Kidney capillary endothelial cell (primary cell): ENCODE data around the gene U2AF2.

ENCODE experiments used
- DNase-seq: peaks from one replicate; pipeline ENCODE4 v3.0.0-alpha.2; 2018; ENCODE audit warnings: low spot score

Gene U2AF2

DNA sequence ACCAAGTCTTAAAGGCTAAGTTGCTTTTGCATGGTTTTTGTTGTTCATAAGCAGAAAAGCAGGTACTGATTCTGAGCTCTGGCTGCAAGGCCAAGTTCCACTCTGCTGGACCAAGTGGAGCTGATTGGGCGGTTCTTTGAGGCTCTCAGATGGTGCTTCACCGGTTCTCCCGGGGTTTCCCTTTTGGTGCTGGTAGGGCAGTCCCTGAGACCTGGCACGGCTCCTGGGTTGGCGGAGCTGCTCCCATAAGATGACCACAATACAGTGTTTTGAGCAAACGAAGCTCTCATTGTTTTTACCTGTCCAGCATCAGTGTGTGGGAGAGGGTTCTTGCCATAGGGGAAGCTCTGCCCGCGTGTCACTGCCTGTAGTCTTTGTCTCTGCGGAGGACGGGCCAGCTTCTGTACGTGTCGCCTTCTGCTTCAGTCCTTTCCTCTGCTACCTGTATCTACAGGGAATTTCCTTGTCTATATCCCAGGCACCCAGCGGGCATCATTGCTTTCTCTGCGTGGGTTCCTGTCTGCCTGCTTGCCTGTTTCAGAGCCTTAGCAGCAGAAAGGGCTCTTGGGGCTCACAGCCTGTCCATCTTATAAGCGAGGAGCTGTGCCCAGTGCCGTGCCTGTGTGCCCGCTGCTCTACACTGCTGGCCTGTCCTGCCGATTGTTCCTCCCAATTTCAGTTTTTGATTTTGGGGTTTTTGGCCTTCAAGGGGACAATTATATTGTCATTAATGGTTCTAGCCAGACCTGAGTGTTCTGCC lies 2.3 kb downstream of the U2AF2 start:
- no peak for DNase-seq

DNA sequence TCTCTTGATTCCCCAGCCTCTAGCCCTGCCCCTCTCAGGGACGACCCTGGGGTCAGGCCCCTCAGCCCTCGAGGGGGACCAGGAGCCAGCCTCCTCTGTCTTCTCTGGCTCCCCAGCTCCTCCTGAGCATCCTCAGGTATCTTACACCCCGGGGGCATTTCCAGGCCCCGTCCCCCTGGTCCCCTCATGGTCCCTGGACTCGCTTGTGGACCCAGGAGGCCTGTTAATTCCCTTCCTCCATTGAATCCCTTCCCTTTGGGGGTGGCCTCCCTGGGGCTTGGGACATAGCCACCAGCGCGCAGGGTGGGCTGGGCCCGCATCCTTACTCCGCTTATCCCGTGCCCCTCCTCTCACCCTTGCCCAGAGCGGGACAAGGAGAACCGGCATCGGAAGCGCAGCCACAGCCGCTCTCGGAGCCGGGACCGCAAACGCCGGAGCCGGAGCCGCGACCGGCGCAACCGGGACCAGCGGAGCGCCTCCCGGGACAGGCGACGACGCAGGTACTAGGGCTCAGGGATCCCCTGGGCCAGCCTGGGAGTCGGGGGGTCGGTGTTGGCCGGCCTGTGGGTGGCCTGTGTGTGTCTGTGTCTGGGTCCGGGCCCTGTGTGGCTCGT lies 4.1 kb downstream of the U2AF2 start:
- DNase-seq = no peak

DNA sequence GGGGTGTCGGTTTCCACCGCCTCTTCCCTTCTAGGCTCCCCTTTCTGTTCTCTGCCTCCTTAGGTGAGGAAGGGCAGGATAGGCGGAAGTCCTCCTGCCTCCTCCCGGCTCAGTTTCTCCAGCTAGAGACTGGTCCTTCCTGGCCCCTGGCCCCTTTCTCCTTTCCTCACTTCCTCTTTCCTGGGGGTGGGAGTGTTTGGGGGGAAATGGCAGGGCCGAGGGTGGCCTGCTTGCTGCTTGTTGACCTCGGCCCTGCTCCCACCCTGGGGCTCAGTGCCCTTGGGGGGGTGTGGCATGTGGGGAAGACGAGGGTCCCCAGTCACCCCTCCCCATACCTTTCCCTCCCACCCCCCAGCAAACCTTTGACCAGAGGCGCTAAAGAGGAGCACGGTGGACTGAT lies 5.0 kb downstream of the U2AF2 start:
- DNase-seq = no peak

DNA sequence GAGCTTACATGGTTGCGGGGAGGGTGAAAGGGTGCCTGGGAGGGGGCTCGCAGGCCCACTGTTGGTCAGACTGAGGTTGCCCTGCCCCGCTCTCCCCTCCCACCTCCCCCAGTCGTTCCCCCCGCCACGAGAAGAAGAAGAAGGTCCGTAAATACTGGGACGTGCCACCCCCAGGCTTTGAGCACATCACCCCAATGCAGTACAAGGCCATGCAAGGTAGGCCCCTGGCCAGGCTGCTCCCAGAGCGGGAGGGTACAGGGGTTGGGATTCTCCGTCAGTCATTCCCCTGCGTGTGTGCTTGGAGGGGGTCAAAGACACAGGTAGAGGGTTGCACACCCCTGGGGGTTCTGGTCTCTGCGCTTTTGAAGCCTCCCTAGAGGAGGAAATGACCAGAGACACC lies 5.6 kb downstream of the U2AF2 start:
- no peak for DNase-seq

DNA sequence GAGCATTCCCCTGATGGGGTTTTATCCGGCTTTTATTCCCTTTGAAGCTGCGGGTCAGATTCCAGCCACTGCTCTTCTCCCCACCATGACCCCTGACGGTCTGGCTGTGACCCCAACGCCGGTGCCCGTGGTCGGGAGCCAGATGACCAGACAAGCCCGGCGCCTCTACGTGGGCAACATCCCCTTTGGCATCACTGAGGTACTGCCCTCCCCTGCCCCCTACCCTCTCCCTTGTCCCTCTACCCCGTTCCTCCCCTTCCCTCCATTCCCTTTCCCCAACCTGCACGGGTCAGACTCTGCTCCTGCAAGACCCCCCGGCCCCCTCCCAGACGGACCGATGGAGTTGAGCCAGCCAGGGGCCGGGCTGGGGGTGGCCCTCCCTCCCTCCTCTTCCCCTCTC lies 6.2 kb downstream of the U2AF2 start:
- DNase-seq = no peak

DNA sequence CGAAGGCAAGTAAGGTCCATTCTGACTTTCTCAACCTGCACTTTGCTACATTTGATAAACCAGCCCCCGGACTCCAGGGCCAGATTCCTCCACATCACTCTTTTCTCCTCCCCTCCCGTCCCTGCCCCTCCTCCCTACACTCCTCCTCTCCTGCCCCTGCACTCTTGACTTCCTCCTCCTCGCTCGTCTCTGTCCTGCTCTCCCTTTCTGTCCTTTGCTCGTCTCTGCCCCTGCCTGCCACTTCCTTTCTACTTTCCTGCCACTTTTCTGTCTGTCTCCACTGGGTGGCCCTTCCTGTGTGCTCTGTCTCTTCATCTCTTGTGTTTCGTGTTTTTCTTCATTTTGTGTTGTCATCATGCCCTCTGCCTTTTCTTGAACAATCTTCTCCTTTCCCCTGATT lies 7.0 kb downstream of the U2AF2 start:
- no peak for DNase-seq

DNA sequence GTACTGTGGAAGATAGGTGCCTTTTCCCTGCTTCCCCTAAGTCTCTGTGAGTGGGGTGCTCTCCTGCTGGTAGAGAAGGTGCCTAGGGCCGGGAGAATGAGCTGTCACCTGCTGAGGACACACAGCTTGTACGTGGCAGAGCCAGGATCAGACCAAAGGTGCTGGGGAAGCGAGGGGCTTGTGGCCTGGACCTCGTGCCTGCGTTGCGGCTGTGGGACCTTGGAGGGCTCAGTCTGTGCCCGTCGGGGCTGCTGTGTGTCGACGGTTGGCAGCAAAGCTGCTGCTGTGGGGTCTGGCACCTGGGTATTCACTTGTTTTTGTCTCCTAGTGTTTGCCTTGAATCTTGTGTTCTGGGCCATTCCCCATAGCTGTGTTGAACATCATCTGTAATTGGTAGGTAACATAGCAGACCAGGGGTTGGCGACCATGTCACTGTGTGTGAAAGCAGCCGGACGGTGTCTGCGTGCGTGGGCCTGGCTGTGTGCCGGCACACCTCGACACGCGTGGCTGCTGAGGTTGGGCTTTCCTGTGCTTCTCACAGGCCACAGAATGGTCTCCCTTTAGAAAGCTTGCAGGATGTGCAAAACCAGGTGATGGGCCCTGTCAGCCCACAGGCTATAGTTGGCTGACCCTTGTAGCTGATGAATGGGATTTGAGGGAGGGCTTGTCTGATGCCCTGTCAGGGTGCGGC lies 9.2 kb downstream of the U2AF2 start:
- no peak for DNase-seq

DNA sequence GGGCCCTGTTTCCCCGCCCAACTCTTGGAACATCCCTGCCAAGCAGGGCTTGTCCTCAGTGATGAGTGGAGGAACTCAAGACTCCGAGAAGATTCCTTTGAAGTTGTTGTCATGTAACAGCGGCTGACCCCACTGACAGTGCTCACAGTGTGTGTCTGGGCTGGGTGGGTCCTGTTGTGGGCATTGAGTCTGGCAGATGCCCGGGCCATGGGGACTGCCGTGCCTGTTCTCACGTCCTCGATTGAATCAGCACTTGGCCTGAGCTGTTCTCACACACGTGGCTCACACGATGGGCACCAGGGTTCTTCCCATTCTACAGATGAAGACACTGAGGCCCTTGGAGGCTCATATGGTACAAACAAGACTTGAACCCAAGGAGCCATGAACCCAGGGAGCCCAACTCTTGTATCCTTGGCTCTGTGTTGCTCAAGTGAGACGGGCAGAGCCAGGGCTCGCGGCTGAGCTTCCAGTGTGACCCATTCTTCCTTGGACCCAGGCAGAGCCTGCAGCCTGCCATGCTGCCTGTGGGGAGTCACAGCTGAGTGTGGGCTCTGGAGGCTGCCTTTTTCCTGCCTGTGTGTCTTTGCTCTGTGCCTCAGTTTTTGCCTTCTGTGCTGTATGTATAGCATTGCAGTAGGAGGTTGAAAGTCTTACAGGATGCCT lies 11.6 kb downstream of the U2AF2 start:
- no peak for DNase-seq

DNA sequence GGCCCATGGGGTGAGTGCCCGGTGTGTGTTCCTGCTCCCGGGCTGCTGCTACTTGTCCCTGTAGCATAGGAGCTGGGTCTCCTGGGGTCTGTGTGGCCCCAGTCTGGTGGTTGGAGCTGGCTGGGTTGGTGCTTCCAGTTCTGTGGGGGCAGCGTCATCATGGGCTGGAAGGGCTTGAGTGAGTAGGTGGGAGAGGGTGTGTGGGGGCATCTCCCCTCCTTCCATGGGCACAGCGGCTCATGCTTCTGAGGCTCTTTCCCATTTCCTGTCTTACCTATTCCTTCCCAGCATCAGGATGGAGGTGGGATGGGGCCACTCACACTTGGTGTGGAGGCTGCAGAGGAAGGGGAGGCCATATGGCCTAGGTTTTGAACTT lies 12.2 kb downstream of the U2AF2 start:
- no peak for DNase-seq

DNA sequence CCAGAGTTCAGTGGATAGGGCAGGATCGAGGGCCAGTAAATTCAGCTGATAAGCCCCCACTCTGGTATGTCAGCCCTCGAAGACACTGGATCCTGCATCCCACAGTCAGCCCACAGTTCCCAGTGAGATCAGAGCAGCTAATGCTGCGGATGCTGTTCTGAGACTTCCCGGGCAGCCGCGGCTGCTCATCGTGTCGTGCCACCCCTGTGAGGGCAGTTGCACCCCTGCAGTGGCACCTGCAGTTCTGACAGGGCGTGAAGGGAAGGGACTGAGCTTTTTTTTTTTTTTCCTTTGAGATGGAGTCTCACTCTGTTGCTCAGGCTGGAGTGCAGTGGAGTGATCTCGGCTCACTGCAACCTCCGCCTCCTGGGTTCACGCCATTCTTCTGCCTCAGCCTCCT lies 12.7 kb downstream of the U2AF2 start:
- DNase-seq = no peak

DNA sequence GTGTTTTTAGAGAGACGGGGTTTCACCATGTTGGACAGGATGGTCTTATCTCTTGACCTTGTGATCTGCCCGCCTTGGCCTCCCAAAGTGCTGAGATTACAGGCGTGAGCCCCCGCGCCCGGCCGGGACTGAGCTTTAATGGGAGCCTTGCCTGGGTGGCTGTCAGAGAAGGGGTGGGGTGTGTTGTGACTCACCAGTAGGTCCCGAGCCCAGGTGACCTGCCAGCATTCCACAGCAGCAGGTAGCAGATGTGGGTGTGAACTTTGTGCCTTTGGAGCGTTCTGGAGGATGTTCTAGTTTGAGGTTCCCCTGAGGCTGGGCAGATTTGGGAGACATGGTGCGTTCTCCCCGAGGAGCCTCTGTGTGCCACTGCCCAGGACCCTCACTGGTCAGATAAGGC lies 13.1 kb downstream of the U2AF2 start:
- no peak for DNase-seq

DNA sequence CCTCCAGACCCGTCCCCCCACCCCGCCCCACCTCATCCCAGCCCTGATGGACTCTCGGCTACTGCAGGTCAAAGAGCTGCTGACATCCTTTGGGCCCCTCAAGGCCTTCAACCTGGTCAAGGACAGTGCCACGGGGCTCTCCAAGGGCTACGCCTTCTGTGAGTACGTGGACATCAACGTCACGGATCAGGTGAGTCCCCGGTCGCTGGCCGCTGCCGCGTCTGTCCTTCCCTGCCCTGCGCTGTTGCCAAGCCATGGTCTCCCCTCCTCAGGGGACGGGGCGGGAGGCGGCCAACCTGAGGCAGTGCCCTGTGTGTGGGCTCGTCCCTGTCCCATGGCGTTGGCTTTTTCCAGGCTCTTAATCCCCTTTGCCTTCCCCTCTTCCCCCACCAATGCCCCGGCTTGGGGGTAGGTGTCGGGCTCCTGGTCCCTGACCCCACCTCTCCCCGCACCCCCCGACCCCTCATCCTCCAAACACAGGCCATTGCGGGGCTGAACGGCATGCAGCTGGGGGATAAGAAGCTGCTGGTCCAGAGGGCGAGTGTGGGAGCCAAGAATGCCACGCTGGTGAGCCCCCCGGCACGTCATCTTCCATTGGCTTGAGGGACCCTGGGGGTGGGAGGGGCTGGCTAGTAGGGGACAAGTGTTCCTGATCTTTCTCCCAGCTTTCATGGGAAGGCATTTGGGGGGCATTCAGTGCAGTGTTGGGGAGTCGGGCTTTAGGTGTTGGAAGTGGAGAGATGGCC lies 13.9 kb downstream of the U2AF2 start:
- DNase-seq = no peak

DNA sequence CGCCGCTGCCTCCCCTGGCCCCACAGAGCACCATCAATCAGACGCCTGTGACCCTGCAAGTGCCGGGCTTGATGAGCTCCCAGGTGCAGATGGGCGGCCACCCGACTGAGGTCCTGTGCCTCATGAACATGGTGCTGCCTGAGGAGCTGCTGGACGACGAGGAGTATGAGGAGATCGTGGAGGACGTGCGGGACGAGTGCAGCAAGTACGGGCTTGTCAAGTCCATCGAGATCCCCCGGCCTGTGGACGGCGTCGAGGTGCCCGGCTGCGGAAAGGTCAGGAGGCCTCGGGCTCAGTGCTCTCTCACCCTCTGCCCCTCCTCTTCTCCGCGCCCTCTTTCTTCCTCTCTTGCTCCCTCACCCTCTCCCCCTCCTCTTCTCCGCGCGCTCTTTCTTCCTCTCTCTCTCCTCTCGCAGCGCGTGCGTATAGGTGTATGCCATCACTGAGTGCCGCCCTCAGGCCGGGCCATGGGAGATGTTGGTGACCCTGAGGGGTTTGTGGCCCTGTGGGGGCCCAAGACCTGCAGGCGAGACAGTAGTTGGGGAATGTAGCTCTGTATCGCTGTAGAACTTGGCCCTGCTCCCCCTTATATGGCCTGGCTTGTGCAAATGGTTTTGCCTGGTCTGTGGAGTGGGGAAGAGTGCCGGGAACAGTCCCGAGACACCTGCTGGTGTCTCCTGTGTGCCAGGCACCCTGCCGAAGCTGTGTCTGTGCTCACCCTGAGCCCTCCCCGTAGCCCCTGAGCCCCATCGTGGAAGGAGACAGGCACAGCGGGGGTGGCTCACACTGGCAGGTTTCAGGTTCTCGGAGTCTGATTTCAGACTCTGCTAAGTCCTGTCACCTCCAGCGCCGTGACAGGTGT lies 14.8 kb downstream of the U2AF2 start:
- DNase-seq = no peak

DNA sequence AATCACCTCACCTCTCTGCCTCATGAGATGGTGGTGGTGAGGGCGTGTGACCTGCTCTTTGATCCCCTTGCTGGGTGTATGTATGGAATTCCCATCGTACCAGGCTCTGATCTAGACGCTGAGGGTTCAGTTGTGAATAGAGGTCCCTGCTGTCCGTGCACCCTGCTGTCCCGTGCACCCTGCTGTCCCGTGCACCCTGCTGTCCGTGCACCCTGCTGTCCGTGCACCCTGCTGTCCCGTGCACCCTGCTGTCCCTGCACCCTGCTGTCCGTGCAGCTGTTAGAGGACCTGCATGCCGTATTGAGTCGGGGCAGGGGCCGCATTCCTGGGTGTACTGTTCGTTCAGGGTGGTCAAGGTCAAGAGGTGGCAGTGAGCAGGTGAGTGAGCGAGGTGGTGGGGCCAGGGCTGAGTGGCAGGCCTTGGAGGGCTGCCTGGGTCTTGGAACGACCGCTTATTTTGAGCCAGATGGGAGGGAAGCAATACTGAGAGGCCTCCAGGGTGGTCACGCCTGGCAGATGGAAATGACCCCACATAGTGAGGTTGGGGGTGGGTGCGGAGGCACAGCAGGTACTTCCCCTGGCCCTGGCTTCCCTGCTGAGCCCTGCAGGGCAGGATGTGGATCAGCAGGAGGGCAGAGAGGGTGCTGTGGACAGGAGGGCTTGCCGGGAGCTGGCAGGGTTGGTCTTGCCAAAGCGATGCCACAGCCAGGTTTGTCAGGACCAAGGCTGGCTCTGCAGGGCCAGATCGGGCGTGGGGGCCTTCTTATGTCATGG lies 15.6 kb downstream of the U2AF2 start:
- DNase-seq = no peak

DNA sequence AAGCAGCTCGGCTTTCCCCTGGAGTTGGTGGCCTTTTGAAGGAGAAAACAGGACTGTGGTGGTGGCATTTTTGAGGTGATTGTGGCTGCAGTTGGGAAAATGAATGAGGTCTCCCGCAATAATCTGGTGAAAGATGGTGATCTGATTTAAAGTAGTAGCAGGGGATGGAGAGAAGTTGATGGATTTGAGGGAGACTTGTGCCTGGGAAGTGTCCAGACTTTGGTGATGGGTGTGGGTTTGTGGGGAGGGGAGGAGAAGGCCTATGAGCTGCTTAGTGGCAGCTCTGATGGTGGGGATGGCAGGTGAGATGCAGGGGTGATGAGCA lies 16.2 kb downstream of the U2AF2 start:
- no peak for DNase-seq

DNA sequence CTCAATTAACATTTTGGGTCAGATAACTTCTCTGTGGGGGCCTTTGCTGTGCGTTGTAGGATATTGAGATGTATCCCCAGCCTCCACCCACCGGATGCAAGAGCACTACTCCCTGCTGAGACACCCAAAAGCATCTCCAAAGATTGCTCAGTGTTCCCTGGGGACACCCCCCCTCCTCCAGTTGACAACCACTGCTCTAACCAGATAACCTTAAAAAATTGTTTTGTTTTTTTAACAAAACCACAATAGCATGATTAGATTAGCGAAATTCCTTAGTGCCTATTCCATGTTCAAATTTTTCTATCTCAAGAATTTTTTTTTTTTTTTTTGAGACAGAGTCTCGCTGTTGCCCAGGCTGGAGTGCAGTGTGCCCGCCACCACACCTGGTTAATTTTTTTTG lies 17.6 kb downstream of the U2AF2 start:
- DNase-seq = no peak

DNA sequence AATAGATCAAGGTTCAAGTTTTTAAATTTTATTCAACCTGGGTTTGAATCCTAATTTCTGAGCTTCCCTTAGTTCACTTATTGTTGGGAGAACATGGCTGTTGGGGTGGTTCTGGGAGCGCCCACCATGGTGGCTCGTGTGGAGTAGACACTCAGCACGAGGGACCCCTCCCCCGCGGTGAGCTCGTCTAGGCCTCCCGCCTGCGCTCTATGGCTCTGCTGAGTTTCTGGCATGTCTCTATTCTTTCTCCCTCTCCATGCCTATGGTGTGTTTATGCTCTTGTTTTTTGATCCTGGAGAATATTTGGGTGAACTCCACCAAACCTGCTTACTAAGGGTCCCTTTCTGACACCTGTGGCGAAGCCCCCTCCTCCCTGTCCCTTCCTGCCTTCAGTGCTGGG lies 18.6 kb downstream of the U2AF2 start:
- no peak for DNase-seq

DNA sequence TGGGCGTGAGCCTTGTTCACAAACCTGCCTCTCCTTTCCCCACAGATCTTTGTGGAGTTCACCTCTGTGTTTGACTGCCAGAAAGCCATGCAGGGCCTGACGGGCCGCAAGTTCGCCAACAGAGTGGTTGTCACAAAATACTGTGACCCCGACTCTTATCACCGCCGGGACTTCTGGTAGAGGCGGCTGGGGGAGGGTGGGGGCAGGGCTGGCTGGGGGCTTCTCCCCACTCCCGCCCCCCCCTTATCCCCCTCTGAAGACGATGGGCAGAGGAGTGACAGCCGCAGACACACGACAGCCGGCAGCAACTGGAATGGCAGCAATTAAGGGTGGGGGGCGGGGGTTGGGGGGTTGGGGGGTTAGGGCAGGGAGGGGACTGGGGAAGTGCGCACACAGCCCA lies 19.1 kb downstream of the U2AF2 start:
- no peak for DNase-seq

DNA sequence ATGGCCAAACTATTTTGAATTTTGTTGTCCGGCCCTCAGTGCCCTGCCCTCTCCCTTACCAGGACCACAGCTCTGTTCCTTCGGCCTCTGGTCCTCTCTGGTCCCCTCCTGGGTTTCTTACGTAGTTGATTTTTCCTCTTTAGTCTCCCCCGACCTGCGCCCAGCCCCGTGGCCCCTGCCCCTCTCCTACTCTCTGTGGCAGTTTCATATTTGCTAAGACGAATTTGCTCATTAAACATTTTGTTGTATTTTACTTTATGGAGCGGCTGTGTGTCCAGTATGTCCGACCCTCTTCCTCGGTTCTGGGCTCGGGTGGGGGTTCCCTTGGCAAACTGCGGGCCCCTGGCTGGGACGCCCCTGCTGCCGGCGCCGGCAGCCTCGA lies 19.6 kb downstream of the U2AF2 start:
- no peak for DNase-seq

DNA sequence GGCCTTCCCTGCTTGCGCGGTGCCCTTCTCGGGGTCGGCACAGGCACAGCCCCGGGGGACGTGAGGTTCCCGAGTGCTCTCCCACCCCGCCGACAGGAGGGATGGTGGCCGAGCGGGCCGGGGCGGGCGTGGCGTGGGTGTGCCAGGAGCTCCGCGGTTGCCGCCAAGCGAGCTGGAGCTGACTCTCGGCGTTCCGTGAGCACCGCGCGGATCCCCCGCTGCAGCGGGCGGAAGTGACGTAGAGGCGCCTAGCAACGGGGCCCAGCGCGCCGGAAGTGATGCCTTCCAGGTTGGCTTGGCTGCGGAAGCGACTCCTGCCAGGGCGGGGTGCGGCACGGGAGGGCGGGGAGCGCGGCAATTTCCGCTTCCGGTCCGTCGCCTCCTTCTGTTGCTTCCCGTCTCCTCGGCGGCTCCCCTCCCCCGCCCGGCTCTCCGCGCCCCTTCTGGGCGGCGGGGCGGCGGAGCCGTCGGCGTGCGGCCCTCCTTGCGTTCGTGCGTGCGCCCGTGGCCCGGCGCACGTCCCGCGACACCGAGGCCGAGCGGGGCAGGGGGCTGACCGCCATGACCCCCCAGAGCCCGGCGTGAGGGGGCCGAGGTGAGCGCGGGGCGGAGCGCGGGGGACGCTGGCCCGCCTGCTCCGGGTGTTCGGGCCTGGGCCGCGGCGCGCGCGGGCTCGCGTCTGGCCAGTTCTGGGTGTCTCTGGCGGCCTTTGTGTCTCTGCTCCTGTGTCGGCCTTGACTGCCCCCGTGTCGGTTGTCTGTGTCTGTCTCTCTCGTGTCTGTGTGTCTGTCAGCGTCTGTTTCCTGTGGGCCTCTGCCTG lies 20.2 kb downstream of the U2AF2 start, which contains the start of gene EPN1:
EPN1 (plus strand) TSS at position 386 of the 820 bp plus-strand sequence. CDS start 3,402 bp downstream, outside the sequence.
- peak; percentile 97 for DNase-seq
